ENCODE results near the gene PAX6.

Gene PAX6

DNA sequence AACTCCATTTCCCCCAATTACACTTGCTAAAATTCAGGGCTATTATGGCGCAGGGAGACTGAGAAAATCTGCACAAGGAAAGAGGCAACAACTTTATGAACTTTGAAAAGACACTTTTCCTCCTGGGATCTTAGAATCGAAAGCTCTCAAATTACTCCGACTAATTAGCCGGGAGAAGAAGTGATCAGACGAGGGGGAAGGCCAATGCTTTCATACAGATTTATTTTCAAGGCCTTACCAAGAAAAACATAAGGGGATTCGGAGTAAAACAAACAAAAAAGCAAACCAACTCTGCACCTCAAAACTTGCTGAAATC lies 1.6 kb downstream of the PAX6 start:
- DNase-seq (ENCODE audit: extremely low read depth, low read depth) = no peak
- no peak overlapping the region for H3K4me3 ChIP-seq (replicated peaks; ENCODE audit: low read depth, low read length)
- TF ChIP-seq, protein P1, sequence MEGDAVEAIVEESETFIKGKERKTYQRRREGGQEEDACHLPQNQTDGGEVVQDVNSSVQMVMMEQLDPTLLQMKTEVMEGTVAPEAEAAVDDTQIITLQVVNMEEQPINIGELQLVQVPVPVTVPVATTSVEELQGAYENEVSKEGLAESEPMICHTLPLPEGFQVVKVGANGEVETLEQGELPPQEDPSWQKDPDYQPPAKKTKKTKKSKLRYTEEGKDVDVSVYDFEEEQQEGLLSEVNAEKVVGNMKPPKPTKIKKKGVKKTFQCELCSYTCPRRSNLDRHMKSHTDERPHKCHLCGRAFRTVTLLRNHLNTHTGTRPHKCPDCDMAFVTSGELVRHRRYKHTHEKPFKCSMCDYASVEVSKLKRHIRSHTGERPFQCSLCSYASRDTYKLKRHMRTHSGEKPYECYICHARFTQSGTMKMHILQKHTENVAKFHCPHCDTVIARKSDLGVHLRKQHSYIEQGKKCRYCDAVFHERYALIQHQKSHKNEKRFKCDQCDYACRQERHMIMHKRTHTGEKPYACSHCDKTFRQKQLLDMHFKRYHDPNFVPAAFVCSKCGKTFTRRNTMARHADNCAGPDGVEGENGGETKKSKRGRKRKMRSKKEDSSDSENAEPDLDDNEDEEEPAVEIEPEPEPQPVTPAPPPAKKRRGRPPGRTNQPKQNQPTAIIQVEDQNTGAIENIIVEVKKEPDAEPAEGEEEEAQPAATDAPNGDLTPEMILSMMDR (IDR thresholded peaks at IDR 0.05; ENCODE audit: low read depth, low read length, missing control alignments) = no peak

DNA sequence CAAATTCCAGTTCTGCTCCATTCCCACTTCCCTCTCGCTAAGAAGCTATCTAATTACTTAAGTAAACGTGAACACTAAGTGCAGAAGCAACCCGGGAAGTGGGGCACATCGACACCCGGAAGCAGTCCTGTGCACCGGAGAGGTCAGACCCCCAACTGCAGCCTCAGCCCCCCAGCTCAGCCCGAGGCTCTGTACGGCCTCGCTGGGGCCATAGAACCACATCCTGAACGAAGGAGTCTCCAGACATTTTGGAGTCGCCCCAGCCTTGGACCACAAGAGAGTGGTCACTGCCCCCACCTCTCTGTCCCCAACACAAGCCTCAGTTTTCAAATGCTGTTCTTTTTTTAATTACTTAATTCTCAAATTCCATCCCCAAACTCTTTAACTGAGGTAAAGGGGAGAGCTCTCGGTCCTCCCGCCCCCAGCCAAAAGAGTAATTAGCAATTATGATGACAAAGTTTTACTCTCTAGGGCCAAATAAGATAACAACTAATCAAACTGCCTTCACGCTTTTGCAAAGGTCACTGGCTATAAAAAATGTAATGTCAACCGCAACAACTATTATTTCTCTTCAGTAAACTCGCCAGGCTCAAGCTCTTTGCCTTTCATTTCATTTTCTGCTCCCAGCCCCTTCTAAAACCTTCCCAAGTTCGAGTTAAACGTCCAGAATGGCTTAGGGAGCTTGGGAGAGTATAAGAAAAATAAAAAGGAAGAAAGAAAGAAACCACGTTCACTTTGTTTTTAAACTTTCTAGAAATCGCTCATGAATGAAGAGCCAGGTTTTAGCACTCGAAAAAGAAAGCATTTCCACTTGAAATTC lies 2.2 kb downstream of the PAX6 start:
- no peak overlapping the region for H3K4me3 ChIP-seq (replicated peaks; ENCODE audit: low read depth, low read length)
- no peak for DNase-seq (ENCODE audit: extremely low read depth, low read depth)
- TF ChIP-seq, protein P1 (IDR thresholded peaks at IDR 0.05; ENCODE audit: low read depth, low read length, missing control alignments) = no peak

DNA sequence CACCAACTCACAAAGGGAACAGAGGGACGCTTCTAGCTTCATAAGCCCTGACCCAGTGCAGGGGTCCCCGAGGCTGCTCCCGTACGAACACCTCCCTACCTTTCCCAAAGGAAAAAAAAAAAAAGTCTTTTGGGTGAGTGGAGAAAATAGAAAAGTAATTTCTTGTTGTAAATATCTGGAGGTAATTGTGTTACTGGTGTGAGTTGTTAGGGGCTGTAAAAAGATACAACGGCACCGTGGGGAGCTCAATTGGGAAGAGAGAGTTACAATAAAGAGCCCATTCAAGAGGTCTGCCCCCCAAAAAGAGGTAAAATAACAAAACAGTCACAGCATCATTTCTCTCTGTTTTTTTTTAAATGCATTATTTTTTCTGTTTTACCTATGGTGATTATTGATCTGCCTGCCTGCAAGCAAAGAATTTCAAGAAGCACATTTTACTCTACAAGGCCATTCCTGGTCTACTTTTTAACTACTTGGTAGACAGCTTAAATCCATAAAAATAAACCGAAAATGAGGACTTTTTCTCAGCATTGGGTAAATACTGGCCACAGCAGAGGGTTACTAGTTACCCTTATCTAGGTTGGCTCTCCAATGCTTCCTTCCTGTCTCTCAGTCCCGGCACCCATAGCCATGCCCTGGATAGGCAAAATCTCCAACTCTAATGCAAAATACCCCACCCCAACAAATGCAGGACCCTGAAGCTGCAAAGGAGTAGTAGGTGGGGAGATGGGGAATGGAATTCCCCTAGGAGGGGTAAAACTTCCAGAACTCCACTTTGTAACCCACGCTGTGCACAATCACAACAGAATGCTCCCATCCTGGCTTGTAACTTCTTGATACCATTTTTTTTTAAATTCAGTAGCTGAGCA lies 3.1 kb downstream of the PAX6 start:
- no peak overlapping the region for H3K4me3 ChIP-seq (replicated peaks; ENCODE audit: low read depth, low read length)
- DNase-seq (ENCODE audit: extremely low read depth, low read depth) = no peak
- TF ChIP-seq, protein P1 (IDR thresholded peaks at IDR 0.05; ENCODE audit: low read depth, low read length, missing control alignments) = no peak

DNA sequence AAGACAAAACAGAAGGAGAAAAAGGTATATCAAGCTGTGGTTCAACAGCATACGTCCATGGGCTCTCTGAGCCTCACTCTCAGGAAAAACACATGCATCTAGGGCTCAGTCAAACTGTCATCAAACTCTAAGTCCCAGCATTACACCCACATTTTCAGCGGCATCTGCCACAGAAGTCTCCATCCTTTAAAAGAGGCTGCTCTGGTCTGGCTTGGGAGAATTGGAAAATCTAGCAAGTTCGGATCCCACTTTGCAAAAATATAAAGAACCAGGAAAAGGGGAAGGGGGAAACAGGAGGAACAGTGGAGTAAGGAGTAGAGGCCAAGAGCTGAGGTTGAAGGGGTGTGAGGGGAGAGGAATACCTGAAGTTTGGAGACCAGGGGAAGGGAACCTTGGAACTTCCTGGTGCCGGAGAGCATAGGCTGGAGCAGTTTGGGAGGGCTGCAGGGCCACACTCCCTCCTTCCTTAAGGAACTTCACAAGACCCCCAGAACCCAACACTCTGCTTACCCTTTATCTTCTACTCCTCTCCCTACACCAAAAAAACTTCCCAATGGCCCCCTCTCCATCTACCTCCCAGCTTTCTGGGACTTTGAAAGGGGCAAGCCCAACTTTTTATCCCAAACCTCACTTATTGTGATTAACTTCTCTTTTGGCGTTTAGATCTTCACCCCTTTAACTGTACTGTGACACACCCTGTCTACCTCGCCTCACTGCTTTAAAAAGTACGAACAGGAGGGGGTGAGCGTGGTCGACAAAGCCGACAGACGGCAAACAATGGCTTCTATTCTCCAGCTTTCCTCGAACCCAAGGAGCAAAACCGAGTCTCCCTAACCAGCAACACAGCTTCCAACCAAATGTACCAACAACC lies 4.0 kb downstream of the PAX6 start:
- DNase-seq (ENCODE audit: extremely low read depth, low read depth) = no peak
- H3K4me3 ChIP-seq (replicated peaks; ENCODE audit: low read depth, low read length) = no peak overlapping the region
- TF ChIP-seq, protein P1 (IDR thresholded peaks at IDR 0.05; ENCODE audit: low read depth, low read length, missing control alignments) = no peak

DNA sequence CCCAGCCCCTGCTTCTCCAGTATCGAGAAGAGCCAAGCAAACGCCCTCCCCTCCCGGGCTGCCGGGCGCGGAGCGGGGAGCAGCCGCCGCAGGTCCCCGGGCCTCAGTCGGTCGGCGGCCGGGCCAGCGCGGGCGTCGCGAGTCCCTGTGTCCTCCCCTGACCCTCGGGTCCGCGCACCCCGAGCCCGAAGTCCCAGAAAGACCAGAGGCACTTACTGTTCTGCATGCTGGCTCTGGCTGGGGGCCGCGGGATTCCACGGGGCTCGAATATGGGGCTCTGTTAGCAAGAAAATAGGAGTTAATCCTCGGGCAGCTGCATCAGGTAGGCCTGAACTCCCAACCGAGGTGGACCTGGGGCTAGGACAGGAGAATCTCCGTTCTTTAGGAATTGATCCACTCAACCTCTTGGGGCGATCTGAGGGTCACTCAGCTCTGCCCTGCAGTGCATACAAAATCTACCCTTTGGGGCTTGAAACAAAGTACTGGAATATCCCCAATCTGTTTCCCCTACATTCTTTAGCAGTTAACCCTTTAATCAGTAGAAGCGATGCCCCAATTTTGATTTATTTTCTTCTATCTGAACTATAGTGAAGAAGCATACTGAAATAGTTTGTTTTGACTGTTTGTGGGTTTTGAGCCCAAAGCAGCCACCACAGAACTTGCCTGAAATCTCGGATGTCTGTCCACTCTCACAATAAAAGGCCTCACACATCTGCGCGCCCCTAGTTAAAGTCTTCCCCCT lies 4.8 kb downstream of the PAX6 start:
- no peak for DNase-seq (ENCODE audit: extremely low read depth, low read depth)
- TF ChIP-seq, protein P1 (IDR thresholded peaks at IDR 0.05; ENCODE audit: low read depth, low read length, missing control alignments) = no peak
- H3K4me3 ChIP-seq (replicated peaks; ENCODE audit: low read depth, low read length) = no peak overlapping the region
